ENCODE data around the gene CNNM2.

- TF ChIP-seq, protein P1, sequence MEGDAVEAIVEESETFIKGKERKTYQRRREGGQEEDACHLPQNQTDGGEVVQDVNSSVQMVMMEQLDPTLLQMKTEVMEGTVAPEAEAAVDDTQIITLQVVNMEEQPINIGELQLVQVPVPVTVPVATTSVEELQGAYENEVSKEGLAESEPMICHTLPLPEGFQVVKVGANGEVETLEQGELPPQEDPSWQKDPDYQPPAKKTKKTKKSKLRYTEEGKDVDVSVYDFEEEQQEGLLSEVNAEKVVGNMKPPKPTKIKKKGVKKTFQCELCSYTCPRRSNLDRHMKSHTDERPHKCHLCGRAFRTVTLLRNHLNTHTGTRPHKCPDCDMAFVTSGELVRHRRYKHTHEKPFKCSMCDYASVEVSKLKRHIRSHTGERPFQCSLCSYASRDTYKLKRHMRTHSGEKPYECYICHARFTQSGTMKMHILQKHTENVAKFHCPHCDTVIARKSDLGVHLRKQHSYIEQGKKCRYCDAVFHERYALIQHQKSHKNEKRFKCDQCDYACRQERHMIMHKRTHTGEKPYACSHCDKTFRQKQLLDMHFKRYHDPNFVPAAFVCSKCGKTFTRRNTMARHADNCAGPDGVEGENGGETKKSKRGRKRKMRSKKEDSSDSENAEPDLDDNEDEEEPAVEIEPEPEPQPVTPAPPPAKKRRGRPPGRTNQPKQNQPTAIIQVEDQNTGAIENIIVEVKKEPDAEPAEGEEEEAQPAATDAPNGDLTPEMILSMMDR (IDR thresholded peaks at IDR 0.05) = no peak
- no peak for TF ChIP-seq EZH2 (IDR thresholded peaks at IDR 0.05; ENCODE audit: borderline replicate concordance, insufficient read depth, low read depth, low read length, poor library complexity, severe bottlenecking)
Measured at GRCh38 chr10:102975483-102976379, 57.6 kb downstream of the CNNM2 start.
